ENCODE data around the gene NDUFB7.

The NDUFB7 gene

DNA sequence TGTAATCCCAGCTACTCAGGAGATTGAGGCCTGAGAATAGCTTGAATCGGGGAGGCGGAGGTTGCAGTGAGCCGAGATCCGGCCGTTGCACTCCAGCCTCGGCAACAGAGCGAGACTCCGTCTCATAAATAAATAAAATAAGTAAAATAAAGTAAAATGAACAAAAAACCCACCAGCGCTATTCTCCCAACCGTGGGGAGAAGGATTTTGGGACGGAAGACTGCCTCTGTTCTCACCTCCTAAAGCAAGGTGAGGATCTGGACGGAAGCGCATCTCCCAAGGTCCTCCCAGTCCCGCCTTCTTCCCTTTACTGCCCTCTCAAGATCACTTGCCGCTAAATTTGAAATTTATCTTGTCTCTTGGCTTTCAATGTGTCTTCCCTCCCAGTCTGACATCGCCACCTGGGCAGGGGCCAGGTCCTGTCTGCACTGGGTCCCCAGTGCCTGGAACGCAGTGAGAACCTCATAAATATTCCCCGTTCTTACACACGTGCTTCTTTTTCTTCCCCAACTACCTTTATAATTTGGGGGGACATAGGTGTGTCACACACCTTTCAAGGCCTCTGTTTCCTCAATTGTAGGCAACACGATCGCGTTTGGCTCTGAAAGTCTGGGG, 52.5 kb downstream of the NDUFB7 start:
- no peak for DNase-seq (ENCODE audit: low read depth)
- H3K4me3 ChIP-seq (ENCODE audit: control insufficient read depth, low read depth, low read length): no peak overlapping the region
- TF ChIP-seq, protein P1, sequence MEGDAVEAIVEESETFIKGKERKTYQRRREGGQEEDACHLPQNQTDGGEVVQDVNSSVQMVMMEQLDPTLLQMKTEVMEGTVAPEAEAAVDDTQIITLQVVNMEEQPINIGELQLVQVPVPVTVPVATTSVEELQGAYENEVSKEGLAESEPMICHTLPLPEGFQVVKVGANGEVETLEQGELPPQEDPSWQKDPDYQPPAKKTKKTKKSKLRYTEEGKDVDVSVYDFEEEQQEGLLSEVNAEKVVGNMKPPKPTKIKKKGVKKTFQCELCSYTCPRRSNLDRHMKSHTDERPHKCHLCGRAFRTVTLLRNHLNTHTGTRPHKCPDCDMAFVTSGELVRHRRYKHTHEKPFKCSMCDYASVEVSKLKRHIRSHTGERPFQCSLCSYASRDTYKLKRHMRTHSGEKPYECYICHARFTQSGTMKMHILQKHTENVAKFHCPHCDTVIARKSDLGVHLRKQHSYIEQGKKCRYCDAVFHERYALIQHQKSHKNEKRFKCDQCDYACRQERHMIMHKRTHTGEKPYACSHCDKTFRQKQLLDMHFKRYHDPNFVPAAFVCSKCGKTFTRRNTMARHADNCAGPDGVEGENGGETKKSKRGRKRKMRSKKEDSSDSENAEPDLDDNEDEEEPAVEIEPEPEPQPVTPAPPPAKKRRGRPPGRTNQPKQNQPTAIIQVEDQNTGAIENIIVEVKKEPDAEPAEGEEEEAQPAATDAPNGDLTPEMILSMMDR (conservative IDR thresholded peaks at IDR 0.05; ENCODE audit: control insufficient read depth, insufficient read depth, low read depth, low read length): no peak

DNA sequence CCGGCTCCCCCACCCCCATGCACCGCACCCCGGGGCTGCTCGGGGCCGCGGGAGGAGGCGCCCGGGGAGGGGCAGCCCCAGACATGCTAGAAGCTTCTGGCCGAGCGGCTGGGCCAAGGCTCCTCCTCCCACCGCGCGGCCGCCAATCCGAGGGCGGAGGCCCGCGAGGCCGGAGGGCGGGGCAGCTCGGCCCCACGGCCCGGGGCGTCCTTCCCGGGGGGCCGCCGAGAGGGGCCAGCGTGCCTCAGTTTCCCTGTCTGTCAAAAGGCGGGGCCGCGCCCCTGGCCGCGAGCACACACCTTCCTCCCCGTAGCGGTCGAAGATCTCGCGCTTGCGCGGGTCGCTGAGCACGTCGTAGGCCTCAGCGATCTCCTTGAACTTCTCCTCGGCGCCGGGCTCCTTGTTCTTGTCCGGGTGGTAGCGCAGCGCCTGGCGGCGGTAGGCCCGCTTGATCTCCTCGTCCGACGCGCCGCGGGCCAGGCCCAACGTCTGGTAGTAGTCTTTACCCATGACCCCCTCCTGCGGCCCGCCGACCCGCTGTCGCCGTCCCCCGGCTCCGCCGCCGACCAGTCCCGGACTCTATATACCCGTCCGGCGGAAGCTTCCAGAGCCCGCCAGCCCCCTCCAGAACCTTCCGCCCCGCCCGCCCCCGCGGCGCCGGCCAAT, 53.9 kb downstream of the NDUFB7 start, which contains the start of gene DNAJB1:
Gene DNAJB1 (minus strand): TSS at position 558 of the 666 bp plus-strand sequence. CDS start 48 bp downstream, at position 510.
- H3K4me3 ChIP-seq (ENCODE audit: control insufficient read depth, low read depth, low read length): peak within 1 kb of the TSS; percentile 76
- TF ChIP-seq, protein P1 (conservative IDR thresholded peaks at IDR 0.05; ENCODE audit: control insufficient read depth, insufficient read depth, low read depth, low read length): no peak
- peak; percentile 62 for DNase-seq (ENCODE audit: low read depth)

DNA sequence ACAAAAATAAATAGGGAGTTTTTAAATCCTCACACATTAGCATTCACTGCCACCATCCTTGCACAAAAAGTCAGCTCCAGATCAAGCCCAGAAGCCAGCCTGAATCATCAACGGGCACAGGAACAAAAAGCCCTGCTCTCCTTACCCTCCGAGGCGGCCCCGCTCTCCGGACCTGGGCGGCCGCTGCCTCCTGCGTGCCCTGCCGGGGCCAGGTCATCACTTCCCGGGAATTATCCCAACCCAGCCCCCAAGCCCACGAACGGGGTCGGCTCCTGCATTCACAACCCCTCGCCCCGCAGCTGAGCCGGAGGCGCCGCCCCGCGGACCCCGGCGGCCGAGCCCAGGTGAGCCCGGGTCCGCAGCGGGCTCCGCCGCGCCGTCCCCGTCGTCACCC, 54.4 kb downstream of the NDUFB7 start:
- DNase-seq (ENCODE audit: low read depth): no peak
- TF ChIP-seq, protein P1 (conservative IDR thresholded peaks at IDR 0.05; ENCODE audit: control insufficient read depth, insufficient read depth, low read depth, low read length): no peak
- H3K4me3 ChIP-seq (ENCODE audit: control insufficient read depth, low read depth, low read length): peak overlapping the region; percentile 76

DNA sequence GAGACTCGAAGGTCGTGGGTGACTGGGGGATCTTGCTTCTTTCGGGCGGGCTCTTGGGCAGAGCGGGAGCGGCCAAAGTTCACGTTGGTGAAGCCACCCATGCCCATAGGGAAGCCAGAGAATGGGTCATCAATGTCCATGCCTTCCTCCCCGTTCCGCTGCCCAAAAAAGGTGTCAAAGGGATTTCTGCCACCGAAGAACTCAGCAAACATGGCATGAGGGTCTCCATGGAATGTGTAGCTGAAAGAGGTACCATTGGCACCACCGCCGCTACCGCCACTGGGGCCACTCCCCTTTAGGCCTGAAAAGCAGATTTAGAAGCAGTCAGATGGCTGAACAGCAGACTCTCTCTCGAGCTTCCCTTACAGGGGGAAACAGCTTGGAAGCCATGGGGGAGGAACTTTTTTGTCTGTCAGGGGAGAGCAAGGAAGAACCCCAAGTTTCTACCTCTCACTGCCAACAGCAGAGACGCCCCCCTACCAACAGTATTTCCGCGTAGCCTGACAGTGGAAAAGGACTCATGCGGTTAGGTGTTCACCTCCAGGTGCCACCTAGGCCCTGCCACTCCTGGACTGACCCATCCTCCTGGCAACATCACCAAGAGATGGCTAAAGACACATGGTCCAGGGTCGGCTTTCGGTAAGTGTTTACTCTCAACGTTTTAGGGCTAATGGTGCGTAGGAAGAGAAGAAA, 55.0 kb downstream of the NDUFB7 start:
- DNase-seq (ENCODE audit: low read depth): no peak
- TF ChIP-seq, protein P1 (conservative IDR thresholded peaks at IDR 0.05; ENCODE audit: control insufficient read depth, insufficient read depth, low read depth, low read length): no peak
- peak overlapping the region; percentile 76 for H3K4me3 ChIP-seq (ENCODE audit: control insufficient read depth, low read depth, low read length)

Measured in fibroblast of mammary gland (primary cell).